Posterior cingulate gyrus (tissue), 11 donors: ENCODE measurements around the gene TRAPPC10.

ENCODE experiments used
- DNase-seq, 10 donors: peaks; one replicate each; pipeline versions ENCODE4 v3.0.0 to v3.0.0-alpha.2; 2020 to 2021; ENCODE audit warnings: mixed read lengths in 3 of 10
- intact Hi-C: fragments of 100-400 bp; cut with DNase I; formaldehyde crosslinking; loops from one replicate; pipeline ENCODE4 v1.15.1; 2023

TRAPPC10 gene

GRCh38 chr21:44011579-44012473 lies at the start of gene TRAPPC10:
TSS of gene TRAPPC10 (plus strand) at chr21:44012309. CDS start at chr21:44012494, 185 bp downstream.
- intact Hi-C loops = no loop called here
- DNase-seq = peak; percentile 74 to 98 (median 82)

GRCh38 chr21:43965911-43966585 lies 46.1 kb upstream of the TRAPPC10 start:
- DNase-seq = peak in 1 of 10 donors; percentile 83

GRCh38 chr21:43966946-43967512 lies 45.1 kb upstream of the TRAPPC10 start:
- intact Hi-C loops = no loop called here
- DNase-seq = peak in 1 of 10 donors; percentile 80

More at GRCh38 chr21:43965911-43966585, 46.1 kb upstream of the TRAPPC10 start:
- intact Hi-C loops = no loop called here

GRCh38 chr21:43967981-43968380 lies 44.1 kb upstream of the TRAPPC10 start:
- intact Hi-C loops = no loop called here
- peak in 1 of 10 donors; percentile 79 for DNase-seq

GRCh38 chr21:43968410-43969114 lies 43.5 kb upstream of the TRAPPC10 start:
- no peak for DNase-seq
- intact Hi-C loops = no loop called here

- peak in 1 of 10 donors; percentile 83 for DNase-seq
These were observed 43.0 kb upstream of the TRAPPC10 start for GRCh38 chr21:43969115-43969444.

GRCh38 chr21:43970551-43970950 lies 41.6 kb upstream of the TRAPPC10 start:
- intact Hi-C loops = no loop called here
- no peak for DNase-seq

More at GRCh38 chr21:43969115-43969444, 43.0 kb upstream of the TRAPPC10 start:
- intact Hi-C loops = no loop called here

GRCh38 chr21:43971201-43971991 lies 40.7 kb upstream of the TRAPPC10 start:
- peak in 2 of 10 donors; percentile 57 to 59 for DNase-seq
- intact Hi-C loops = no loop called here

- intact Hi-C loops = no loop called here
- DNase-seq = peak in 1 of 10 donors; percentile 51
These were observed 40.2 kb upstream of the TRAPPC10 start for GRCh38 chr21:43971992-43972255.

GRCh38 chr21:43972850-43973633 lies 39.1 kb upstream of the TRAPPC10 start:
- peak in 2 of 10 donors; percentile 77 to 87 for DNase-seq
- intact Hi-C loops = no loop called here

- DNase-seq = no peak
These were observed 38.5 kb upstream of the TRAPPC10 start for GRCh38 chr21:43973634-43973955.

GRCh38 chr21:43974791-43975468 lies 37.2 kb upstream of the TRAPPC10 start:
- DNase-seq = peak in 1 of 10 donors; percentile 54
- intact Hi-C loops = loop anchor here (1.0 kb wide), 1 partner anchor 165 kb away; no protein-coding TSS in a partner anchor

More at GRCh38 chr21:43973634-43973955, 38.5 kb upstream of the TRAPPC10 start:
- intact Hi-C loops = no loop called here

GRCh38 chr21:43975469-43976098 lies 36.5 kb upstream of the TRAPPC10 start:
- peak; percentile 75 to 97 (median 86) for DNase-seq
- intact Hi-C loops = loop anchor here (1.0 kb wide), 1 partner anchor 165 kb away; no protein-coding TSS in a partner anchor

GRCh38 chr21:43976661-43977060 lies 35.4 kb upstream of the TRAPPC10 start:
- peak in 1 of 10 donors; percentile 29 for DNase-seq
- intact Hi-C loops = no loop called here

- peak in 1 of 10 donors; percentile 43 for DNase-seq
- intact Hi-C loops = no loop called here
These were observed 34.0 kb upstream of the TRAPPC10 start for GRCh38 chr21:43978060-43978459.

- peak in 6 of 10 donors; percentile 47 to 93 (median 64) for DNase-seq
- intact Hi-C loops = no loop called here
These were observed 32.5 kb upstream of the TRAPPC10 start for GRCh38 chr21:43979654-43980053.

GRCh38 chr21:43981151-43981870 lies 30.8 kb upstream of the TRAPPC10 start:
- peak in 1 of 10 donors; percentile 69 for DNase-seq
- intact Hi-C loops = no loop called here
